WERI-Rb-1 (cell line): ENCODE data around the gene IRS1.
"Not testable (repeated sequence)": the region's sequence is repeated elsewhere in the genome, so short reads cannot be mapped to it uniquely, and the experiment has no call there.

Experiments
- DNase-seq: peaks from one replicate; pipeline ENCODE4 v3.0.0-alpha.2; 2020
- H3K27ac ChIP-seq: fragments of 250-450 bp; sonication (Bioruptor Pico); 2 replicates; pipeline ENCODE4 v1.5.1; 2020; ENCODE audit warnings: mild to moderate bottlenecking, moderate library complexity
- H3K27me3 ChIP-seq: fragments of 250-450 bp; sonication (Bioruptor Pico); 2 replicates; pipeline ENCODE4 v1.5.1; 2021; ENCODE audit warnings: mild to moderate bottlenecking, low read depth, moderate library complexity; ENCODE audit not compliant: insufficient read depth, severe bottlenecking
- H3K36me3 ChIP-seq: fragments of 250-450 bp; sonication (Bioruptor Pico); 2 replicates; pipeline ENCODE4 v1.5.1; 2020; ENCODE audit warnings: mild to moderate bottlenecking, moderate library complexity
- H3K4me3 ChIP-seq: 2 replicates; pipeline ENCODE4 v1.5.1; 2011; ENCODE audit warnings: low read depth, mild to moderate bottlenecking, control low read depth, low read length
- H3K9me3 ChIP-seq: fragments of 250-450 bp; sonication (Bioruptor Pico); 2 replicates; pipeline ENCODE4 v1.5.1; 2021; ENCODE audit warnings: mild to moderate bottlenecking, moderate library complexity; ENCODE audit not compliant: severe bottlenecking
- CTCF ChIP-seq: IDR thresholded peaks from 2 replicates; pipeline ENCODE4 v1.5.1; 2011; ENCODE audit warnings: low read depth, mild to moderate bottlenecking, control low read depth, inconsistent platforms, low read length

The IRS1 gene

GRCh38 chr2:226835796-226836547 lies 36.4 kb upstream of the IRS1 start, which contains the start of gene RHBDD1:
Gene RHBDD1 (plus strand): TSS chr2:226836054. CDS start chr2:226864694, 28,640 bp downstream.
- Histone ChIP-seq H3K36me3 (no peaks in the 10 kb centered on the region), H3K4me3 (peak within 1 kb of the TSS; percentile 92), H3K9me3 (peaks cover 6% of the 10 kb centered on the region), H3K27ac (peak within 1 kb of the TSS; percentile 75), H3K27me3 (no peaks in the 10 kb centered on the region)
- DNase-seq = peak; percentile 91
- no peak for TF ChIP-seq CTCF

GRCh38 chr2:226835420-226835795 lies 35.8 kb upstream of the IRS1 start:
- H3K36me3 ChIP-seq = no peaks in the 10 kb centered on the region
- peaks cover 6% of the 10 kb centered on the region for H3K9me3 ChIP-seq
- H3K27me3 ChIP-seq = no peaks in the 10 kb centered on the region
- H3K4me3 ChIP-seq = peak overlapping the region; percentile 92
- peak overlapping the region; percentile 65 for H3K27ac ChIP-seq
- TF ChIP-seq CTCF = no peak
- DNase-seq = peak; percentile 19

GRCh38 chr2:226834880-226835279 lies 35.3 kb upstream of the IRS1 start:
- not testable (repeated sequence) for H3K27me3 ChIP-seq, H3K36me3 ChIP-seq, DNase-seq, H3K9me3 ChIP-seq, H3K27ac ChIP-seq
- H3K4me3 ChIP-seq = peak overlapping the region; percentile 92; the same call in 1 of the 2 replicates

GRCh38 chr2:226832061-226832460 lies 32.4 kb upstream of the IRS1 start:
- Histone ChIP-seq H3K4me3 (no peak overlapping the region), H3K9me3 (peaks cover 6% of the 10 kb centered on the region), H3K36me3 (no peaks in the 10 kb centered on the region), H3K27ac (no peak overlapping the region), H3K27me3 (no peaks in the 10 kb centered on the region)
- TF ChIP-seq CTCF = no peak
- no peak for DNase-seq

- H3K9me3 ChIP-seq = peaks cover 6% of the 10 kb centered on the region
- no peak overlapping the region for H3K27ac ChIP-seq
- no peaks in the 10 kb centered on the region for H3K27me3 ChIP-seq
- TF ChIP-seq CTCF = no peak
- no peak for DNase-seq
- H3K36me3 ChIP-seq = no peaks in the 10 kb centered on the region
- H3K4me3 ChIP-seq = no peak overlapping the region
These were observed 31.6 kb upstream of the IRS1 start for GRCh38 chr2:226831266-226831665.

- Histone ChIP-seq H3K9me3 (no peaks in the 10 kb centered on the region), H3K27ac (no peak overlapping the region), H3K4me3 (no peak overlapping the region), H3K36me3 (no peaks in the 10 kb centered on the region), H3K27me3 (no peaks in the 10 kb centered on the region)
- no peak for TF ChIP-seq CTCF
- no peak for DNase-seq
These were observed 30.4 kb upstream of the IRS1 start for GRCh38 chr2:226829721-226830631.
